Activated effector memory CD4-positive, alpha-beta T cell treated with anti-CD3 and anti-CD28 coated beads, Interleukin-2, amount 50 U/mL, for 16 hours (primary cell): Measurements from ENCODE around the gene MKRN2OS.
A peak's percentile ranks its signal among the peaks of the same experiment; 100 is the strongest.
"Not testable (repeated sequence)": the region's sequence is repeated elsewhere in the genome, so short reads cannot be mapped to it uniquely, and the experiment has no call there.

Experiments
- DNase-seq: peaks from one replicate; pipeline ENCODE4 v3.0.0-alpha.2; 2020

Gene MKRN2OS

DNA sequence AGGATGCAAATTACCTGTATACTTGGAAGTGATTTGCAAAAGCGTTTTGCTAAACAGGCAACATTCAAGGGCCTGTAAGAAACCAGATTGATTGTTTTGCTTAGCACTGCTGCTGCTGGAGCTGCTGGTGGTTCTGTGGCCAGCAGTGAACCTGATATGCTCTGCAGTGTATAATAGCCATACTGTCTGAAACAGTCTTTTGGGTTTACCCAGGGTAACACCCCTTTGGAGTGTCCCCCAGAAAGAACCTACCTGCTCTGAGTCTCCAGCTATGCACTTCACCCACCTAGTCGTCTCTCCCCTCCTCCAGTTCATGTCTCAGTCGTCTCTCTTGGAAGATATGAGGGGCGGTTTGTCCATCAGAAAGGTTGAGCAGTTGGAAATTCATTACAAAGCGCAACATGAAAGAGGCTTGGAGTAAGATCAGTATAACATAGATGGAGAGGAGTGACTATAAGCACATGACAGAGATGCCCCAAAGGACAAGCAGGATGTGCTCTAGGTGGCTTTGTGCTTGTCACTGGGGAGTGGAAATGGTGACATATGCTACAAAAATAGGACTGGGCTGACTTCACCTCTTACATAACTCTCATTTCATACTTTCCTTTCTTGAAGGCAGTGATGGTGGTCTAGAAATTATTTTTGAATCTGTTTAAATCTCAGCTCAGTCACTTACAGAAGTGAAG is 15.3 kb upstream of the MKRN2OS start:
- DNase-seq: no peak

DNA sequence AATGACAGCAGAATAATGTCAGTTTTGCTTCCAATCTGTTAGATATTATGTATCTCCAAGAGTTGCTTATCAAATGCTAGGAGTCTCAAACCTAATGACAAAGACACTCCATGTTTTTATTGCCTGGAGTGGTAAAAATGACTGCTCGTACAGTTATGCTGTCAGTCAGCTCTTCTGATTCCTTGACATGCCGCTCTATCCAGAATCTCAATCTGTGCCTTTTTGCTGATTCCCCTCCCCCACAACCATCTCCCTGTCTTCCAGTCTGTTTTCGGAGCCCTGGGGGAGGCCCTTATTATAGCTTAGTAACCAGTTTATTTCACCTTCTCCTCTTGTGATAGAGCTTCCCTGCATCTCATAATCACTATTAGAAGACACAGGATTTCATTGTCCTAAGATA is 14.2 kb upstream of the MKRN2OS start:
- no peak for DNase-seq

DNA sequence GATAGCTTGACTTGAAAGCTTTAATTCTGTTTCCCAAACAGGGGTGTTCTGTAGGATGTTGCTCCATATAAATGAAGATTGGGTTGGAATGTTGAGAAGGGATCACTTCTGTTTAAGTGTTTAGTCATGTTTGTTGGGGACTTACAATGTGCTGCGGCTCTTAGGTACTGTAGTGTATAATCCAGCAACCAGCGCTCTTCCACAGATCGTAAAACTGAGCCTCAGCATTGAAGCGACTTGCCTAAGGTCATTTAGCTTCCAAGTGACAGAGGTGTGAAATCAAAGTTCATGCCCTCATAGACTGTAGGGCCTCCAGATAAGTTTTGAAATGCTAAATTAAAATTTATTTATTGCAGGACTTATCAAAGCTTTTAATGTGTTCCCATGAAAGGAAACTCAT is 13.4 kb upstream of the MKRN2OS start:
- DNase-seq: no peak

DNA sequence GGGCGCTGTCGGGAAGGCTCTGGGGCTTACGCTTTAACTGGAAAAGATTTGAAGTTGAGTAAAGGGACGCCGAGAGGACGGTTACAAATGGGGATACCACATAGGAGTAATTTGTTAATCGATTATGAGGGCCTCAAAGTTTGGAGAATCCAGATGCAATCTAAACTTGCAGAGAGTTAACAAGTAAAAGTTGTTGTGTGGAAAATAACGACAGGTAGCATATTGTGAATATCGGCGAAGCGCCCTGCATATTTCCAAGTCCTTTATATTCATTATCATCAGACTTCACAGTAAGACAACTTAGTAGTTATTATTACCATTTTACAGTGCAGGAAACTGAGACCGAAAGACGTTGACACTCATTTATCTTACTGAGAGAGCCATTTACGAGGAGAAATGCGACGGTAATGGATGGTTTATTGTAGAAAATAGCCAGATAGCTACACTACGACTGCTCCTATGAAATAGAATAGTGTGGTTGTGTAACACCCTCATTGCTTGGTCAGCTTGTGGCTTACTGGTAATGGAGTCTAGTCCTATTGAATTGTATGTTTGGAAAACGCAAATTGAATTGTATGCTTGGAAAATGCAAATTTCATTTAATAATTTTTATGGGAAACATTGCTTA is 12.3 kb upstream of the MKRN2OS start:
- DNase-seq: no peak

DNA sequence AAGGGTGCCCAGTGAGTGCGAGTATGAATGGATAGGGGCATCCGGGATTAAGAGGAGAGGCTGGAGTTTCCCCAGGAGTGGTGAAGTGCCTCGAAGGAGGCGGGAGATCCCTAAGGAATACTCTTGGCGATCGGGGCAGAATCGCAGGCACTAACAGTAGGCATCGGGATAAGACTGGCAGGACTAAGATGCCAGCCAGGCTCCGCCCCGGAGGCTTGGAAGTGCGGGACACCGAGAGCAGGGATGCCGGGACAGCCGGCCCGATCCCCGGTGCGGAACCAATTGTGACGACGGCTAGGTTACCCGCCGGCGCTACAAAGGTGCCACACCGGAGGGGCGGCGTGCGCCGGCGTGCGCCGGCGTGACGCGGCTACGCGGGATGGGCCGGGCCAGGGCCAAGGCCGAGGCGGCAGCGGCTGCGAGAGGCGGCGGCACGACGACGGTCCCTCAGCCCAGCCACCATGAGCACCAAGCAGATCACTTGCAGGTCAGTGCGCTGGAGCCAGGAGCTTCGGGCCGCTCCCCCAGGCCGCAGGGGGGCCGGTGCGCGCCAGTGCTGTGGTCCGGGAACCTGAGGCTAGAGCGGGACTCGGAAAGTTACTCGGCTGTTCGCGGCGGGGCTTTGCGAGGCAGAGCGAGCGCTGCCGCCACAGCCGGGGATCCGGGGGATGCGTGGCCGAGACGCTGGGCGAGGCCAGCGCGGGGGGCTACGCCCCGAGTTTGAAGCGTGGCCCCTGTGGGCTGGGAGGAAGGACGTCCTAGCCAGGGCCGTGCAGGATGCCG is 11.6 kb upstream of the MKRN2OS start, which contains the start of gene MKRN2:
Gene MKRN2 (plus strand): TSS at position 398 of the 783 bp plus-strand sequence. CDS start 64 bp downstream, at position 462.
- DNase-seq: peak; percentile 95

DNA sequence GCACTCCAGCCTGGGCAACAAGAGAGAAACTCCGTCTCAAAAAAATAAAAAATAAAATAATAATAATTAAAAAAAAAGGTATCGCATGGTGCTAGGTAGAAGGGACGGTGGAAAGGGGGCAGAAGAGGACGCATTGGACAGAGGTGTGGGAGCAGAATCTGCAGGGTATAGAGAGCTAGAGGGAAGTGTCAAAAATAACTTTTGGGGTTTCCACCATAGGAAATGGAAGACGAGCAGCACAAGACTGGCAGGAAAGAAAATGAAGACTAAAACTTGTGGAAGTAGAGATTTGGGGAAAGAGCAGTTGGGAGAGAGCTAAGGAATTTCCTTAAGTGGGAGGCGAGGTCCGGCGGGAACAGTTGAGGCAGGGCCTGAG is 11.0 kb upstream of the MKRN2OS start:
- DNase-seq: no peak

DNA sequence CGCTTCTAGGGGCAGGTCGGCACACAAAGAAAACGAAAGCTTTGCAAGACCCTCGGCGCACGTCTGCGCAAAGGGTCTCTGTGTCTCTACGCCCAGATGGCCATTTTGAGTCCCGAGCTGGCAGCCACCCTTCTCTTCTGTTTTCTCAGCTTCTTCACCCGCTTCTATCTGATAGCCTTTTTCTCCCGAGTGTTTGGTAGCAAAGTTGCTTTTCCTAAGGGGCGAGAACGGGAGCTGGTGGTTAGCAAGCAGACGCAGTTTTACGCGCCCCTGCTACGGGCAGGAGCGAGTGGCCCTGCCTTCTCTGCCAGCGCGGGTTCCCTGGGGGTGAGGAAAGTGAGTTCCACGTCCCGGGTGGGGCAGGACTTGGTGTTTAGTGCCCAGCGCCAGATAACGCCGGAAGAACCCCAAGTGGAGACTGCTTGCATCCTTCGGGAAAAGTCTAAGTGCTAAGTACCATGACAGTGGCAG is 8.7 kb upstream of the MKRN2OS start:
- DNase-seq: no peak

DNA sequence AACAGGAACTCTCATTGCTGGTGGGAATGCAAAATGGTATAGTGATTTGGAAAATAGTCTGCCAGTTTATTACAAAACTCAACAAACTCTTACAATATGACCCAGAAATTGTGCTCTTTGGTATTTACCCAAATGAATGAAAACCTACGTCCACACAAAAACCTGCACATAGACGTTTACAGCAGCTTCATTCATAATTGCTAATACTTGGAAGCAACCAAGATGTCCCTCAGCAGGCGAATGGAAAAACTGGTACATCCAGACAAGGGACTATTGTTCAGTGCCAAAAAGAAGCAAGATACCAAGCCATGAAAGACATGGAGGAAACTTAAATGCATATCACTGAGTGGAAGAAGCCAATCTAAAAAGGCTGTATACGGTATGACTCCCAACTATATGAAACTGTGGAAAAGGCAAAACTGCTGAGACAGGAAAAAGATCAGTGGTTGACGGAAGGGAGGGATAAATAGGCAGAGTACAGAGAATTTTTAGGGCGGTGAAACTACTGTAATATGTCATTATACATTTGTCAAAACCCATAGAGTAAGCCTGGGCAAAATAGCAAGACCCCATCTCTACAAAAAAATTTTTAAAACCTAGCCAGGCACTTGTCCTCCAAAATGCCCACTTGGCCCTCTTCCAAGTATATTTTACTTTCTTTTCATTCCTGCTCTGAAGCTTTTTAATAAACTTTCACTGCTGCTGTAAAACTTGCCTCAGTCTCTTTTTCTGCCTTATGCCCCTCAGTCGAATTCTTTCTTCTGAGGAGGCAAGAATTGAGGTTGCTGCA is 4.9 kb upstream of the MKRN2OS start:
- no peak for DNase-seq

DNA sequence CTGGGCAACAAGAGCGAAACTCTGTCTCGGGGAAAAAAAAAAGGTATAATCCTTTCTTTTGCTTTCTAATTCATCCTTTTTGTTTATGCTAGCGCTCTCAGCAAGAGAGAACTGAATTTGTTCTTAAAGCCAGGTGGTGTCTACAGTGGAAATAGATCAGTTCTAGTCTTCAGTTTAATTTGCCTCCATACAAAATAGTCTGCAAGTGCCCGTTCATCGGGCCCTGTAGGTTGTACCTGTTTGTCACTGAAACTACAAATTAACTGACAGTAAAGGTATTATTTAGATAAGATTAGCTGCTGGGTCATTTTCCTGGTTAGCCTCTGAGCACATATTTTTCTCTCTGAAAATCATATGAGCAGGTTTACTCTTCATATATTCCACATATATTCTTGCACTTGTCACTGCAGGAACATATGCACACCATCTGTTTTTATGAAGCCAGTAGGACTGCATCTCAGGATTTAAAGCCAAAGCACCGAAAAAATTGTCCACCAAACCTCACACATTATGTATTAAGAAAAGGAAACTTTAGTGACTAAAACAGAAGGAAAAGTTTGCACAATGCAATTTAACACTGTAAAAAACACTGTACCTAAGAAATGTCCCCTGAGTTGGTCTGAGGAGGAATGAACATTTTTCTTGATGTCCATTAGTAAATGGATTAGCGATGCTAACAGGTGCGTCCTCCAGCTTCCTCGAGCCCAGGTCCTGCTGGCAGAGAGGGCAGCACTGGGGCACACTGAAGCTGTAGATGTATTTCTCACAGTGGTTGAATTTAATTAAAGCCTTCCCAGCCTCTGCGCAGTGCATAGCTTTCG is 437 bp downstream of the MKRN2OS start:
- DNase-seq: no peak

DNA sequence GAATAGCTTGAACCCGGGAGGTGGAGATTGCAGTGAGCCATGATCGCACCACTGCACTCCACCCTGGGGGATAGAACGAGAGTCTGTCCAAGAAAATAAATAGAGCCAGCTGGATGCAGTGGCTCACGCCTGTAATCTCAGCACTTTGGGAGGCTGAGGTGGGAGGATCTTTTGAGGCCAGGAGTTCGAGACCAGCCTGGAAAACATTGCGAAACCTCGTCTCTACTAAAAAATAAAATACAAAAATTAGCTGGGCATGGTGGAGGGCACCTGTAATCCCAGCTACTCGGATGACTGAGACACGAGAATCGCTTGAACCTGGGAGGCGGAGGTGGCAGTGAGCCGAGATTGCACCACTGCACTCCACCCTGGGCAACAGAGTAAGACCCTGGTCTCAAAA is 1.8 kb downstream of the MKRN2OS start:
- not testable (repeated sequence) for DNase-seq

DNA sequence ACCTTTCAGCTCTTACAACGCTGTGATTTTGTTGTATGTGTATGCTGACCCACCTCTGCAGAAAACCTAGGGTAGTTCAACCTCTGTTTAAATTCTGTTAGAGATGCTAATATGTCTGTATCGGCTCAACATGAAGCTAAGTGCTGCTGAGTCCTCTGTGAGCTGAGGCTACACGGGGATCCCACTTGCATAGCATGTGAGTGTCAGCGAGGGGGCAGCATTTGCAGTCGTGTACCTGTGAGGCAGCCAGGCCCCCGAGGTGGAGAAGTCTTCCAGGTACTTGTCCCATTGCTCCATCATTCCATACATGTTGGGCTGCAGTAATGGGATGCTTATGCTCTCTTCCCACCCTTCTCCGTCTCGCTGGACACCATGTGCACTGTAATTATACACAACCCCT is 3.7 kb downstream of the MKRN2OS start:
- no peak for DNase-seq

GRCh38 chr3:12536423-12536822 is 8.9 kb downstream of the MKRN2OS start:
- no peak for DNase-seq

GRCh38 chr3:12532182-12532581 is 13.1 kb downstream of the MKRN2OS start:
- no peak for DNase-seq

DNA sequence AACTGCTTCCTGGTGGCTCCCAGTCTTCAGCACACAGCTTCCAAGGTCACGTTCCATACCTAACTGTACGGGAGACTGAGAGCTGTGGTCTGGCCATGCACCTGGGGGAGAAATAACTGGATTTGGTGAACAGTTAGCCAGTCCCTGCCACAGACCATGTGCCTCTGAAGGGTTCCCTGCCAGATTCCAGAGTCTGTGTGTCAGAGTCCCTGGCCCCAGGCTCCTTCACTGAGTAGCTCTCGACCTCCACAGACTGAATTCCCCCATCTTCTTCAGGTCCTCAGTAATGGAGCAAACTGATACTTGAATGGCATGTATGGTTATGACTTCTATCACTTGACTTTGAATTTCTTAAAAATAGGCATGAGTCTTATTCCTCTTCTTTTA is 17.5 kb downstream of the MKRN2OS start:
- no peak for DNase-seq

GRCh38 chr3:12522721-12523120 is 22.6 kb downstream of the MKRN2OS start:
- no peak for DNase-seq

GRCh38 chr3:12521010-12521409 is 24.3 kb downstream of the MKRN2OS start:
- no peak for DNase-seq

DNA sequence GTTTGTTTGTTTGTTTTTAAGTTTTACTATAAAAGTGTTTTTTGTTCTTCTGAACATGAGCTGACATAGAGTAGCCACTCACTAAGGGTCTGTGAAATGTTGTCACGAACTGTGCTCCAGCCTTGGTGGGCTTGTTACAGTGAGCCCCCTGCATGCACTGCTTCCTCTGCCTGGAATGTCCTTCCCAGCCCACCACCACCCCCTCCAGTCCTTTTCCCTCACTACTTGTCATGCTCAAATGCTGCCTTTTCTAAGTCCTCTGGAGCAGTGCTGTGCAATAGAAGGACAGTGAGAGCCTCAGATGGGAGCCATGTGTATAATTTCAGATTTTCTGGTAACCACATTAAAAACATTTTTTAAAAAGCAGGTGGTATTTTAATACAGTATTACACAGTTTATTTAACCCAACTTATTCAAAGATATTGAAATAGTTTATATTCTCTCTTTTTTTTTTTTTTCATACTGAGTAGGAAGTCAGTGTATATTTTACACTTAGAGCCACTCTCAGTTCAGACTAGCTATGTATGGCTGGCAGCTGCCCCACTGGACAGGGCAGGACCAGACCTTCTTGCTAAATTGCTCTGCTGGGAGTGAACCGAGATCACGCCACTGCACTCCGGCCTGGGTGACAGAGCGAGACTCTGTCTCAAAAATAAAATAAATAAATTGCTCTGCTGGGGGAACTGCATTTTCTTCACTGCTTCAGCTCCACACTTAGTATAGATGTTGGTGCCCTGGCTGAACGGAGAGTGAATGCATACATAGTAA is 26.9 kb downstream of the MKRN2OS start:
- no peak for DNase-seq

DNA sequence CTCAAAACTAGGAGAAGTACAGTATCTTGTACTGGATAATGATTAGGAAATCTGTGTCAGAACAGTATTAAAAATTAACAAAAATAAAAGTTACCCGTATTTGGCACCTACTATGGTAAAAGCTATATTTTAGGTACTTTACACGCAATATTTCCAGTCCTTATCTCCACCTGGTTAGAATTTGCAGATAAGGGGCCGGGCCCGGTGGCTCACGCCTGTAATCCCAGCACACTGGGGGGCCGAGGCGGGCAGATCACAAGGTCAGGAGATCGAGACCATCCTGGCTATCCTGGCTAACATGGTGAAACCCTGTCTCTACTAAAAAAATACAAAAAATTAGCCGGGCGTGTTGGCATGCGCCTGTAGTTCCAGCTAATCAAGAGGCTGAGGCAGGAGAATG is 28.4 kb downstream of the MKRN2OS start:
- no peak for DNase-seq

GRCh38 chr3:12515631-12516030 is 29.7 kb downstream of the MKRN2OS start:
- DNase-seq: no peak

- DNase-seq: no peak
These were observed 31.4 kb downstream of the MKRN2OS start for GRCh38 chr3:12513694-12514446.
